Eye (tissue), 1 donor: ENCODE measurements around the gene CD40.
A peak's percentile ranks its signal among the peaks of the same experiment; 100 is the strongest.

Source experiments
- DNase-seq: peaks from one replicate; pipeline ENCODE4 v3.0.0-alpha.2; 2015

Gene CD40

GRCh38 chr20:46123482-46124245 lies 5.5 kb downstream of the CD40 start:
- no peak for DNase-seq

- DNase-seq = no peak
Measured at GRCh38 chr20:46126440-46127056, 8.4 kb downstream of the CD40 start.

- no peak for DNase-seq
Measured at GRCh38 chr20:46127396-46128010, 9.4 kb downstream of the CD40 start.

GRCh38 chr20:46128310-46129151 lies 10.4 kb downstream of the CD40 start:
- peak; percentile 69 for DNase-seq

- no peak for DNase-seq
Measured at GRCh38 chr20:46129955-46130481, 11.9 kb downstream of the CD40 start.

GRCh38 chr20:46130534-46130933 lies 12.4 kb downstream of the CD40 start:
- DNase-seq = no peak

GRCh38 chr20:46131396-46131795 lies 13.3 kb downstream of the CD40 start:
- DNase-seq = no peak

GRCh38 chr20:46132705-46133120 lies 14.6 kb downstream of the CD40 start:
- peak; percentile 89 for DNase-seq

GRCh38 chr20:46133886-46134654 lies 16.0 kb downstream of the CD40 start:
- no peak for DNase-seq

- DNase-seq = no peak
Measured at GRCh38 chr20:46134716-46135115, 16.6 kb downstream of the CD40 start.

GRCh38 chr20:46135856-46136633 lies 17.9 kb downstream of the CD40 start:
- DNase-seq = peak; percentile 46

- no peak for DNase-seq
Measured at GRCh38 chr20:46137816-46138215, 19.7 kb downstream of the CD40 start.

GRCh38 chr20:46139266-46139889 lies 21.3 kb downstream of the CD40 start:
- DNase-seq = peak; percentile 69

- DNase-seq = no peak
Measured at GRCh38 chr20:46139908-46140482, 21.9 kb downstream of the CD40 start.

GRCh38 chr20:46142124-46142523 lies 24.0 kb downstream of the CD40 start:
- no peak for DNase-seq

GRCh38 chr20:46144432-46145025 lies 26.4 kb downstream of the CD40 start:
- no peak for DNase-seq

- peak; percentile 67 for DNase-seq
Measured at GRCh38 chr20:46145713-46146112, 27.6 kb downstream of the CD40 start.

- no peak for DNase-seq
Measured at GRCh38 chr20:46148313-46149208, 30.4 kb downstream of the CD40 start.

GRCh38 chr20:46150943-46151342 lies 32.8 kb downstream of the CD40 start:
- DNase-seq = no peak
